Fibroblast of pulmonary artery (primary cell): ENCODE results near the gene EFNA2.
"Not testable (repeated sequence)": the region's sequence is repeated elsewhere in the genome, so short reads cannot be mapped to it uniquely, and the experiment has no call there.

Experiments used
- DNase-seq: peaks from one replicate; pipeline ENCODE4 v3.0.0-alpha.2; 2010; ENCODE audit warnings: low read depth
- H3K4me3 ChIP-seq: replicated peaks from 2 replicates; pipeline ENCODE4 v1.5.1; 2011; ENCODE audit warnings: low read depth, mild to moderate bottlenecking, control low read depth, low read length, moderate library complexity
- CTCF ChIP-seq: IDR thresholded peaks from 2 replicates; pipeline ENCODE4 v1.5.1; 2011; ENCODE audit warnings: mild to moderate bottlenecking, control low read depth, low read length, inconsistent platforms; ENCODE audit errors: missing control alignments

EFNA2 gene

DNA sequence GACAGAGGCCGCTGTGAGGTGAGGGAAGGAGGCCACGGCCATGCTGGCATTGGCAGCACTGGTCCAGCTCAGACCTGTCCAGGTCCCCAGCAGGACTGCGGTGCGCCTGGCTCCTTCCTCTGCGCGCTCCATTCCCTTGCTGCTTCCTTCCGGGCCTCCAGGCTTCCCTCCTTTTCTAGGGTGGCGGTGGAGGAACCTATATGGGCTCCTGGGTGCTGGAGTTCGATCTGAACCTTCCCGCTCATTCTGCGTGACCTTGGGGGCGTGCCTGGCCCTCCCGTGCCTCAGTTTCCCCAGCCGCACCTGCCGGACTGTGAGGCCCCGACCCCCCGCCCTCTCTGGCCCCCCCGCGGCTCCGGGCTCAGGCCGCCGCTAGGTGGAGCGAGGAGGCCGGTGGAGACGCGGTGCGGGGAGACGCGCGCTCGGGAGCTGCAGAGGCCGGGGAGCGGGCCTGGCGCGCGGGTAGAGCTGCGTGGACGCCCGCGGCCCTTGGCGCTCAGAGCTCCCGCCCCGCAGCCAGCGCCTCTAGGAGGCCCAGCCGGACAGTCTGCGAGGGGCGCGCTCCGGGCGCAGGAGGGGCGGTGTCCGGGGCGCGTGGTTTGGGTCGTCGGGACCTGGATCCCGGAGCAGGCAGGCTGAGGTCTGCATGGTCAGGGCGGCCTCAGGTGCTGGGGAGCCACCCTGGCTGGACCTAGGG is 29.9 kb downstream of the EFNA2 start:
- peak; percentile 7 for TF ChIP-seq CTCF
- DNase-seq = peak; percentile 48
- H3K4me3 ChIP-seq = no peak overlapping the region

DNA sequence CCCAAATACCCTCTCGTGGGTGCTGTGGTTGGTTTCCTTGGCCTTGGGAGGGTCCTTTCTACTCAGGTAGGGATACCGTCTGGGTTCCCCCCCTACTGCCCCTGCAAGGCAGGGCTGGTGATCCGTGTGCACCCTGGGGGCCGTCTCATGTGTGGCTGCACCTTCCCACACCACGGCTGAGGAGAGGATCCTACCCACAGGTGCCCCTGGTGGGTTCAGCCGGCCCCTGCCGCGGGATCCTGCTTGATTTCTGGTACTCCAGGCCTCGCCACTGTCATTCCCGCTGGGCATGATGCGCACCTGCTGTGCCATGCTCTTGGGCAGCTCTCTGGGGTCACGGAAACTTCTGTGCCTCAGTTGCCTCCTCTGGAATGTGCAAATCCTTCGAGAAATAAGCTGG is 30.8 kb downstream of the EFNA2 start:
- TF ChIP-seq CTCF = no peak
- H3K4me3 ChIP-seq = no peak overlapping the region
- DNase-seq = no peak

DNA sequence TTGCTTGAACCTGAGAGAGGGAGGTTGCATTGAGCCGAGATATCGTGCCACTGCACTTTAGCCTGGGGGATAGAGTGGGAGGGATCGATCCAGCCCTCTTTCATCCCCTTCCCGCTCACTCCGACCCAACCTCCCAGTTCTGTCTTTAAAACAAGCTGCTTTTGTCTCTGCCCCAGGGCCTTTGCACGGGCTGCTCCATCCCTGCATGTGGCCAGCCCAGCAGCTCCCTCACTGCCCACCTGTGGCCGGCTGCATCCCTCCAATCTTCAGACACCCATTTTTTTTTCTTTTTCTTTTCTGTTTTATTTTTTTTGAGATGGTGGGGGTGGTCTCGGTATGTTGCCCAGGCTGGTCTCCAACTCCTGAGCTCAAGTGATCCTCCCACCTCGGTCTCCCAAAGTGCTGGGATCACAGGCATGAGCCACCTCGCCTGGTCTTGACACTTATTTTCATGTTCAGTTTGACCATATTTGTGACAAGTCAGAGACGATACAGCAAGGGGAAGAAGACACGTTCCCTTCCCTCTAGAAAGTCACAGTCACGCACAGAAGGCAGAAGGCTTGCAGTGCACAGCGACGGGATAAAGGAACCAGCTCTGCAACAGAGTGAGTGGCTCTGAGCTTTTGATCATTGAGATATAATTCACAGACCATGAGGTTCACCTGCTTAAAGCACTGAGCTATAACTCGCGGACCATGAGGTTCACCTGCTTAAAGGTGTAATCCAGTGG is 31.8 kb downstream of the EFNA2 start:
- H3K4me3 ChIP-seq = no peak overlapping the region
- DNase-seq = no peak
- no peak for TF ChIP-seq CTCF

- H3K4me3 ChIP-seq = no peak overlapping the region
- no peak for TF ChIP-seq CTCF
- DNase-seq = no peak
Observed at GRCh38 chr19:1318678-1319471, 33.2 kb downstream of the EFNA2 start.

GRCh38 chr19:1320282-1320650 is 34.6 kb downstream of the EFNA2 start:
- not testable (repeated sequence) for H3K4me3 ChIP-seq, DNase-seq

GRCh38 chr19:1321539-1321938 is 35.9 kb downstream of the EFNA2 start:
- DNase-seq = no peak
- no peak for TF ChIP-seq CTCF
- no peak overlapping the region for H3K4me3 ChIP-seq
